Astrocyte (in vitro differentiated cells and primary cell): Measurements from ENCODE around the gene PRG2. TPM values are rescaled to one million over a fixed set of nuclear protein-coding genes. Genes with fewer than 3 reads are reported as not detected.

ENCODE experiments used
- DNase-seq: peaks from one replicate; pipeline ENCODE4 v3.0.0-alpha.2; 2010; ENCODE audit warnings: low read depth
- FAIRE-seq: peaks from 2 replicates; lab custom pipeline; 2011; peaks lifted over from hg19 to GRCh38; lab: Jason Lieb, UNC
- H2AFZ ChIP-seq: 2 replicates; pipeline ENCODE4 v1.6.0; 2012; ENCODE audit warnings: low read depth, low read length, inconsistent platforms
- H3K27ac ChIP-seq: 2 replicates; pipeline ENCODE4 v1.5.1; 2011; ENCODE audit warnings: low read depth, low read length, inconsistent platforms
- H3K27me3 ChIP-seq: 2 replicates; pipeline ENCODE4 v1.6.0; 2011; ENCODE audit warnings: low read length, inconsistent platforms; ENCODE audit not compliant: insufficient read depth
- H3K36me3 ChIP-seq: 2 replicates; pipeline ENCODE4 v1.5.1; 2011; ENCODE audit warnings: low read length, inconsistent platforms; ENCODE audit not compliant: insufficient read depth
- H3K4me1 ChIP-seq: 2 replicates; pipeline ENCODE4 v1.5.1; 2011; ENCODE audit warnings: low read length, inconsistent platforms; ENCODE audit not compliant: insufficient read depth
- H3K4me2 ChIP-seq: 2 replicates; pipeline ENCODE4 v1.6.0; 2012; ENCODE audit warnings: low read length, inconsistent platforms
- H3K4me3 ChIP-seq: 2 replicates; pipeline ENCODE4 v1.5.1; 2011; ENCODE audit warnings: low read depth, mild to moderate bottlenecking, low read length, inconsistent platforms; ENCODE audit not compliant: insufficient read depth
- H3K79me2 ChIP-seq: 2 replicates; pipeline ENCODE4 v1.6.0; 2012; ENCODE audit warnings: mild to moderate bottlenecking, low read length, inconsistent platforms; ENCODE audit not compliant: insufficient read depth
- H3K9ac ChIP-seq: 2 replicates; pipeline ENCODE4 v1.6.0; 2012; ENCODE audit warnings: mild to moderate bottlenecking, low read length, inconsistent platforms
- H3K9me3 ChIP-seq: 2 replicates; pipeline ENCODE4 v1.5.1; 2012; ENCODE audit warnings: low read depth, mild to moderate bottlenecking, low read length, inconsistent platforms; ENCODE audit not compliant: insufficient read depth
- H4K20me1 ChIP-seq: 2 replicates; pipeline ENCODE4 v1.6.0; 2012; ENCODE audit warnings: low read length, inconsistent platforms; ENCODE audit not compliant: insufficient read depth
- H3K27ac Mint-ChIP-seq: one replicate; pipeline ENCODE4 v1.8.0; 2021; ENCODE audit warnings: mild to moderate bottlenecking, mixed read lengths; ENCODE audit not compliant: unreplicated experiment
- H3K27me3 Mint-ChIP-seq: one replicate; pipeline ENCODE4 v1.8.0; 2021; ENCODE audit warnings: low read depth, mixed read lengths; ENCODE audit not compliant: unreplicated experiment
- H3K36me3 Mint-ChIP-seq: one replicate; pipeline ENCODE4 v1.8.0; 2021; ENCODE audit warnings: low read depth, mixed read lengths; ENCODE audit not compliant: unreplicated experiment
- H3K4me1 Mint-ChIP-seq: one replicate; pipeline ENCODE4 v1.8.0; 2021; ENCODE audit warnings: low read depth, mixed read lengths; ENCODE audit not compliant: unreplicated experiment
- H3K4me3 Mint-ChIP-seq: one replicate; pipeline ENCODE4 v1.8.0; 2021; ENCODE audit warnings: mild to moderate bottlenecking, moderate library complexity, mixed read lengths; ENCODE audit not compliant: unreplicated experiment
- H3K9me3 Mint-ChIP-seq: one replicate; pipeline ENCODE4 v1.8.0; 2021; ENCODE audit warnings: mild to moderate bottlenecking, mixed read lengths; ENCODE audit not compliant: unreplicated experiment
- CTCF ChIP-seq: IDR thresholded peaks from 2 replicates; pipeline ENCODE4 v1.5.1; 2011; ENCODE audit warnings: low read depth, mild to moderate bottlenecking, inconsistent platforms, low read length, moderate library complexity; ENCODE audit not compliant: insufficient read depth
- EZH2 ChIP-seq: IDR thresholded peaks from 2 replicates; pipeline ENCODE4 v1.6.1; 2012; ENCODE audit warnings: mild to moderate bottlenecking, low read length, inconsistent platforms; ENCODE audit not compliant: insufficient read depth
- total RNA-seq: library from RNA; stranded (reverse); gene quantifications from 2 replicates; pipeline ENCODE4 v1.2.1, GENCODE V29; 2021

PRG2 gene
- total RNA-seq, 1 donor from 2014 or later, result not detected

- Histone ChIP-seq H3K4me3 (no peak overlapping the region), H3K27me3 (peaks cover 12% of the 10 kb centered on the region), H3K27ac (no peak overlapping the region), H3K9ac (no peak overlapping the region), H4K20me1 (no peaks in the 10 kb centered on the region), H3K9me3 (peaks cover 10% of the 10 kb centered on the region), H2AFZ (no peak overlapping the region), H3K79me2 (no peaks in the 10 kb centered on the region), H3K4me2 (no peak overlapping the region), H3K4me1 (no peaks in the 10 kb centered on the region), H3K36me3 (no peaks in the 10 kb centered on the region)
- Mint-ChIP-seq H3K27me3 (peaks cover 17% of the 10 kb centered on the region), H3K4me1 (no peaks in the 10 kb centered on the region), H3K36me3 (no peaks in the 10 kb centered on the region), H3K4me3 (no peak overlapping the region), H3K27ac (no peak overlapping the region), H3K9me3 (peaks cover 3% of the 10 kb centered on the region)
- no peak for DNase-seq
- TF ChIP-seq EZH2 (no peak), CTCF (no peak)
- no peak for FAIRE-seq
Observed at GRCh38 chr11:57353852-57354251, 36.6 kb downstream of the PRG2 start.

GRCh38 chr11:57353446-57353845, 37.0 kb downstream of the PRG2 start:
- Histone ChIP-seq H3K4me2 (no peak overlapping the region), H3K79me2 (no peaks in the 10 kb centered on the region), H4K20me1 (no peaks in the 10 kb centered on the region), H2AFZ (no peak overlapping the region), H3K27ac (no peak overlapping the region), H3K27me3 (peaks cover 12% of the 10 kb centered on the region), H3K9ac (no peak overlapping the region), H3K9me3 (peaks cover 10% of the 10 kb centered on the region), H3K36me3 (no peaks in the 10 kb centered on the region), H3K4me1 (no peaks in the 10 kb centered on the region), H3K4me3 (no peak overlapping the region)
- no peak for DNase-seq
- Mint-ChIP-seq H3K4me1 (no peaks in the 10 kb centered on the region), H3K36me3 (no peaks in the 10 kb centered on the region), H3K27me3 (peaks cover 17% of the 10 kb centered on the region), H3K27ac (no peak overlapping the region), H3K4me3 (no peak overlapping the region), H3K9me3 (peaks cover 4% of the 10 kb centered on the region)
- FAIRE-seq, result no peak
- TF ChIP-seq CTCF, result no peak
- TF ChIP-seq EZH2, result no peak

- no peak for TF ChIP-seq EZH2
- no peak for TF ChIP-seq CTCF
- Histone ChIP-seq H3K4me1 (no peaks in the 10 kb centered on the region), H3K4me3 (no peak overlapping the region), H4K20me1 (no peaks in the 10 kb centered on the region), H3K79me2 (no peaks in the 10 kb centered on the region), H3K4me2 (no peak overlapping the region), H3K9ac (no peak overlapping the region), H3K27ac (no peak overlapping the region), H3K36me3 (no peaks in the 10 kb centered on the region), H2AFZ (no peak overlapping the region), H3K9me3 (peaks cover 10% of the 10 kb centered on the region), H3K27me3 (peaks cover 12% of the 10 kb centered on the region)
- Mint-ChIP-seq H3K36me3 (no peaks in the 10 kb centered on the region), H3K4me3 (no peak overlapping the region), H3K27me3 (peaks cover 18% of the 10 kb centered on the region), H3K9me3 (peaks cover 6% of the 10 kb centered on the region), H3K27ac (no peak overlapping the region), H3K4me1 (no peaks in the 10 kb centered on the region)
- no peak for DNase-seq
- no peak for FAIRE-seq
Observed at GRCh38 chr11:57353036-57353435, 37.4 kb downstream of the PRG2 start.
